HEK293 (cell line): ENCODE measurements around the gene TPM1.

Experiments used
- CTCF ChIP-seq: fragments of 450-650 bp; formaldehyde crosslinking; IDR thresholded peaks from 2 replicates; pipeline ENCODE4 v1.5.1; 2016; ENCODE audit warnings: missing biosample characterization, missing genetic modification characterization
- PRDM4 ChIP-seq: fragments of 450-650 bp; formaldehyde crosslinking; IDR thresholded peaks from 2 replicates; pipeline ENCODE4 v1.5.1; 2017; ENCODE audit warnings: missing biosample characterization, missing genetic modification characterization
- REST ChIP-seq: fragments of 450-650 bp; formaldehyde crosslinking; IDR thresholded peaks from 2 replicates; pipeline ENCODE4 v1.5.1; 2016; ENCODE audit warnings: missing biosample characterization, missing genetic modification characterization
- ZBTB44 ChIP-seq: fragments of 450-650 bp; IDR thresholded peaks from 2 replicates; pipeline ENCODE4 v1.5.1; 2018; ENCODE audit warnings: missing biosample characterization, mild to moderate bottlenecking, missing genetic modification characterization
- ZNF121 ChIP-seq: fragments of 450-650 bp; formaldehyde crosslinking; IDR thresholded peaks from 2 replicates; pipeline ENCODE4 v1.5.1; 2016; ENCODE audit warnings: missing biosample characterization, missing genetic modification characterization
- ZNF830 ChIP-seq: fragments of 450-650 bp; IDR thresholded peaks from 2 replicates; pipeline ENCODE4 v1.5.0; 2018; ENCODE audit warnings: missing biosample characterization, missing genetic modification characterization, low read depth, mild to moderate bottlenecking, moderate library complexity
- ZXDB ChIP-seq: fragments of 450-650 bp; formaldehyde crosslinking; IDR thresholded peaks from 2 replicates; pipeline ENCODE4 v1.5.1; 2016; ENCODE audit warnings: missing biosample characterization, missing genetic modification characterization

GRCh38 chr15:63012444-63012843, 30.1 kb upstream of the TPM1 start:
- TF ChIP-seq PRDM4 (tag by site-specific recombination) (no peak), ZXDB (tag by site-specific recombination) (no peak), REST (no peak), CTCF (tag by site-specific recombination) (no peak), ZBTB44 (tag by site-specific recombination) (no peak), ZNF121 (tag by site-specific recombination) (no peak), ZNF830 (no peak)
